Endothelial cell (in vitro differentiated cells): ENCODE measurements around the gene RABL2A. TPM values are rescaled to one million over a fixed set of nuclear protein-coding genes. Genes with fewer than 3 reads are reported as not detected.
A peak's percentile ranks its signal among the peaks of the same experiment; 100 is the strongest.
"Not testable (repeated sequence)": the region's sequence is repeated elsewhere in the genome, so short reads cannot be mapped to it uniquely, and the experiment has no call there.

Experiments
- DNase-seq: peaks from one replicate; pipeline ENCODE4 v3.0.0; 2021; ENCODE audit warnings: low spot score
- H3K27ac Mint-ChIP-seq: one replicate; pipeline ENCODE4 v1.8.0; 2021; ENCODE audit warnings: mixed read lengths, inconsistent platforms; ENCODE audit not compliant: unreplicated experiment
- H3K27me3 Mint-ChIP-seq: one replicate; pipeline ENCODE4 v1.8.0; 2021; ENCODE audit warnings: mild to moderate bottlenecking, moderate library complexity, mixed read lengths, inconsistent platforms; ENCODE audit not compliant: unreplicated experiment
- H3K36me3 Mint-ChIP-seq: one replicate; pipeline ENCODE4 v1.8.0; 2021; ENCODE audit warnings: mild to moderate bottlenecking, low read depth, mixed read lengths, inconsistent platforms; ENCODE audit not compliant: unreplicated experiment
- H3K4me1 Mint-ChIP-seq: one replicate; pipeline ENCODE4 v1.8.0; 2021; ENCODE audit warnings: mild to moderate bottlenecking, mixed read lengths, inconsistent platforms; ENCODE audit not compliant: unreplicated experiment
- H3K4me3 Mint-ChIP-seq: one replicate; pipeline ENCODE4 v1.8.0; 2021; ENCODE audit warnings: mild to moderate bottlenecking, mixed read lengths, inconsistent platforms; ENCODE audit not compliant: unreplicated experiment
- H3K9me3 Mint-ChIP-seq: one replicate; pipeline ENCODE4 v1.8.0; 2021; ENCODE audit warnings: mixed read lengths, inconsistent platforms; ENCODE audit not compliant: unreplicated experiment
- long read RNA-seq: library from polyadenylated mRNA; unstranded; transcript quantifications from one replicate; pipeline ENCODE4 v2.0.0, GENCODE V29; 2020; ENCODE audit not compliant: unreplicated experiment
- total RNA-seq: library from RNA; stranded (reverse); fragmentation: NEBNext Ultra II Directional; extraction: Animal tissue kit (Norgen Biotek cat#: 25700); gene quantifications from one replicate; pipeline ENCODE4 v1.2.1, GENCODE V29; 2021; ENCODE audit not compliant: unreplicated experiment

Gene RABL2A
- 17.4 TPM for total RNA-seq
- long read RNA-seq, partial matches to known transcripts, result 1 of 4 reads
- long read RNA-seq, other reads (novel, unspliced or antisense), result 1 of 4 reads

DNA sequence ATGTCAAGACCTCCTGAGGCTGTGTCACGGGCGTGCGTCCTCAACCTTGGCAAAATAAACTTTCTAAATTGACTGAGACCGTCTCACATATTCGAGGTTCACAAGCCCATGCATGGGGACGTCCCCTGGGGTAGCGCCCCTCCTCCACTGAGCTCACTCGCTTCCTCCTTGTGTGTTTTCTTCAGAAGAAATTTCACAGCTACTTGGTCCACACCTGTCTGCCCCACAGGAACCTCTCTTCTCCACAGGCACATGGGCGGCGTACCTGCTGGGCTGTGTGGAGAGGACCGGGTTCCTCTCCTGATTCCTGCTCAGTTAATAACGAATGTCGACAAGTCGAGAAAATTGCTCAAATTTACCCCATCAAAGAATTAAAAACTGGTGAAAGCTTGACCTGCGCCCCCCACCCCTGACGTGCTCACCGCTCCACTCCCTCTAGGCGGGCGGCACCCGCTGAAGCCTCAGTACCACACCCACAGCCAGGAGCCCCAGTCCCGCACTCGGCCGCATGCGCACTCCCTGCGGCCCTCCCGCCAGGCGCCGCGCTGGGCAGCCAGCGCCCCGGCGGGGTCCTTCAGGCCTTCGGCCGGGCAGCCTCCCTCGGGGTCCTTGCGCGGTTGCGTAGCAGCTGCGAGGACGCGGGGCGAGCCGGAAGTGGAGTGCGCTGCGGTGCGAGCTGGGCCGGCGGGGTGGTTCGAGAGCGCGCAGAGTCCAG, at the start of gene RABL2A:
Gene RABL2A, plus strand, starts transcription at position 651 of the 715 bp plus-strand sequence. CDS start 1,341 bp downstream, outside the sequence.
- H3K27me3 Mint-ChIP-seq, H3K27ac Mint-ChIP-seq, H3K4me1 Mint-ChIP-seq, H3K9me3 Mint-ChIP-seq, H3K36me3 Mint-ChIP-seq: not testable (repeated sequence)
- peak; percentile 80 for DNase-seq
- peak within 1 kb of the TSS; percentile 90 for H3K4me3 Mint-ChIP-seq

- not testable (repeated sequence) for H3K4me3 Mint-ChIP-seq
Observed at GRCh38 chr2:113578508-113578907, 48.6 kb upstream of the RABL2A start.

DNA sequence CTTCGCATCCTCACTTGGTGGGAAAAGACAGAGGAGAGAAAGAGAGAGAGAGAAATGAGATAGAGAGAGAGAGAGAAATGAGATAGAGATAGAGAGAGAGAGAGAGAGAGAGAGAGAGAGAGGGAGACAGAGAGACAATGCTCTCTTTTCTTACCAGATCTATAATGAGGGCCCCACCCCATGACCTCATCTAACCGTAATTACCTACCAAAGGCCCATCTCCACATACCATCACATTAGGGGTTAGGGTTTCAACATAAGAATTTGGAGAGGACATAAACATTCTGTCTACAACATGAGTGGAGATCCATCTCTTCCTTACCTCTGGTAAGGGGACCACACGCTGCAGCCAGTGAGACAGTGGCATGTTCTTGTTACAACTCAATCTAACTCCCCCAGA, 44.6 kb upstream of the RABL2A start:
- not testable (repeated sequence) for H3K36me3 Mint-ChIP-seq, H3K4me1 Mint-ChIP-seq, H3K27ac Mint-ChIP-seq

More at GRCh38 chr2:113578508-113578907, 48.6 kb upstream of the RABL2A start:
- H3K4me1 Mint-ChIP-seq, H3K27me3 Mint-ChIP-seq, H3K27ac Mint-ChIP-seq, DNase-seq, H3K9me3 Mint-ChIP-seq, H3K36me3 Mint-ChIP-seq: not testable (repeated sequence)

GRCh38 chr2:113583521-113584225, 43.4 kb upstream of the RABL2A start:
- Mint-ChIP-seq H3K4me1 (peaks cover 11% of the 10 kb centered on the region), H3K4me3 (peak overlapping the region; percentile 95), H3K27ac (peak overlapping the region; percentile 84)
- not testable (repeated sequence) for H3K9me3 Mint-ChIP-seq, H3K36me3 Mint-ChIP-seq, H3K27me3 Mint-ChIP-seq
- DNase-seq, result peak; percentile 89

More for the DNA sequence above, 44.6 kb upstream of the RABL2A start:
- not testable (repeated sequence) for H3K27me3 Mint-ChIP-seq, DNase-seq, H3K9me3 Mint-ChIP-seq
- peak overlapping the region; percentile 76 for H3K4me3 Mint-ChIP-seq

DNA sequence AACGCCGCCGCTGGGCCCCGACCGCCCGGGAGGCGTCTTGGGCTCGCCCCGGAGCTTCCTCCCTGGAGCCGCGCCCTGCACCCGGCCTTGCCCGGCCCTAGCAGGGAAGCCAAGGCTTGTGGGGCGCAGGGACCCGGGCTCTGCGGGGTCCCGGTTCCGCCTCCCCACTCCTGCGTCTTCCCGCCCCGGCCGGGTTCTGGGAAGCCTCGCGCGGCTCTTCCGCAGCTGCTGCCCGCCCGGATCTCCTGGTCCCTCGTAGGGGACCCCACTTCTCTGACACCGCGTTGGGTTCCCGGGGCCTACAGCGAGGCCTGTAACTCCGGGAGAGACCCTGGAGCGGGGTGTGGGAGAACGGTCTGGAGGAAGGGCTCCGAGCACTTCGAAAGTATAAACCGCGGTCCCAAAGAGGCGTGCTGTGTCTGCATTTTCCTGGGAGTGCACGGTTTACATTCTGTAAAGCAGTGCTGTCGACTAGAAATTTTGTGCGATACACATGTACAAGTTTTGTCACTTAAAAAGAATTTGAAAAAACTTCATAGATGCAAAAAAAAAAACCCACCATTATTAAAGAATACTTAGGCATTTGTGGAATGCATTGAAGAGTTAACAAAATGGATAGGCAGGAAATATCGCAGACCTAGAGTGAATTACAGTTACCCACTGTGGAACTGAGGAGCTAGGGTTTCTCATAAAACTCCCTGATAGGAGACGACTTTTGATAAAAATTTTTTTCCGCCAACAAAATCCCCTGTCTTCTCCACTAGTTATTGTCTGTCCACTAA, 42.6 kb upstream of the RABL2A start:
- Mint-ChIP-seq H3K4me3 (peak overlapping the region; percentile 82), H3K4me1 (peaks cover 11% of the 10 kb centered on the region), H3K27ac (peak overlapping the region; percentile 74)
- DNase-seq, result peak; percentile 37
- not testable (repeated sequence) for H3K36me3 Mint-ChIP-seq, H3K9me3 Mint-ChIP-seq, H3K27me3 Mint-ChIP-seq

DNA sequence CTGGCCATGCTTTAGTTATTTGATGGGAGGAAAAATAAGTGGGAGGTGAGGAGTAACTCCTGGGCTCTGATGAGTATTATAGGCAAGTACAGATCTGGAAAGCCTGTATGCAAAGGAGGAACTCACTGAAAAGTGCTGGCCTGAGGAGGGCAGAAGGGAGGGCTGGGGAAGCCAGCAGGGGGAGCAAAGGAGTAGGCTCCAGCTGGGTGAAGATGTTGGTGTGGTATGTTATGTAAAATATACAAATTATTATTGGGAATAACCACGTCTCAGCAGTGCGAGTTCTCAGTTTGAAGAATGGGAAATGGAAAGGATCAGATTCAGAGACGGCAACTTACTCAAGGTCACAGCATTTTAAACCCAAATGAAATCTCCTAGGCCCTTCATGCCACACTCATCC, 39.9 kb upstream of the RABL2A start:
- peaks cover 15% of the 10 kb centered on the region for H3K4me1 Mint-ChIP-seq
- not testable (repeated sequence) for H3K27me3 Mint-ChIP-seq, H3K36me3 Mint-ChIP-seq, H3K4me3 Mint-ChIP-seq, H3K27ac Mint-ChIP-seq, H3K9me3 Mint-ChIP-seq
- peak; percentile 78 for DNase-seq

GRCh38 chr2:113589591-113589990, 37.5 kb upstream of the RABL2A start:
- not testable (repeated sequence) for H3K4me3 Mint-ChIP-seq, DNase-seq, H3K27ac Mint-ChIP-seq, H3K9me3 Mint-ChIP-seq, H3K36me3 Mint-ChIP-seq, H3K27me3 Mint-ChIP-seq
- H3K4me1 Mint-ChIP-seq, result peaks cover 13% of the 10 kb centered on the region

DNA sequence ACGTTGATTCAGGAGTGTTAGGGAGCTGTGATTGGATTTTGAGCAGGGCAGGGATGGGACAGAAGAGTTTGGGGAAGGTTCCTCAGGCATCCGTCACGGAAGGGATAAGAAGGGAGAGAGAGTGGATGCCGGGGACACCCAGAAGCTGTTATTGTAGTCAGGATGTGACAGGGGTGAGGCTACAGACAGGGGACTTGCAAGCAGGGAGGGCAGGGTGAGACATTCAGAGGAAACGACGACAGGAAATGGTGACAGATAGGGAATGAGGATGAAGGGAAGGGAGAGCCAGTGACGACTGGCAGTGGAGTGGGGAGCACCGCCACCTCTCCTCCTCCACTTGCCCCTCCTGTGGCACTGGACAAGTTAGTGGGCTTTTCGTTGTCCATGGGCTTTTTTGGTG, 35.1 kb upstream of the RABL2A start:
- peaks cover 13% of the 10 kb centered on the region for H3K4me1 Mint-ChIP-seq
- not testable (repeated sequence) for H3K36me3 Mint-ChIP-seq, H3K27me3 Mint-ChIP-seq, H3K4me3 Mint-ChIP-seq, H3K27ac Mint-ChIP-seq, DNase-seq, H3K9me3 Mint-ChIP-seq

DNA sequence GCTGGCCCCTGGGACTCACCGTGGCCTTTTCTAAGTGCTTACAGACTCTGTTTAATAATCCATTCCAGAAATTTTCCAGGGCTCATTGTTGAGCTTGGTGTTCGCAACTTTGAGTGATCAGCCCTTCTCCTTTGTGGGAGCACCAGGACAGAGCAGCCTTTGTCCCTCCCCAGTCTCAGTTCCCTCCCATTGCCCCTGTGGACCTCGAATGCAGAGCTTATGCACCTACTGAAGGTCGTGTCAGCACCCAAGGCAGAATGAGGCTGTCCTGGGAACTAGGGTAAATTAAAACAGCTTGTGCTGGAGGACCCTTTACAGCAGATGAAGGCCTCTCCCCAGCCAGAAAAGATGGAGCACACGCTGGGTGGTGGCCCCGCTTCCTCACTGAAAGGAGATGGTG, 33.8 kb upstream of the RABL2A start:
- not testable (repeated sequence) for H3K4me3 Mint-ChIP-seq, H3K27ac Mint-ChIP-seq, H3K36me3 Mint-ChIP-seq, H3K4me1 Mint-ChIP-seq, H3K27me3 Mint-ChIP-seq, DNase-seq, H3K9me3 Mint-ChIP-seq

DNA sequence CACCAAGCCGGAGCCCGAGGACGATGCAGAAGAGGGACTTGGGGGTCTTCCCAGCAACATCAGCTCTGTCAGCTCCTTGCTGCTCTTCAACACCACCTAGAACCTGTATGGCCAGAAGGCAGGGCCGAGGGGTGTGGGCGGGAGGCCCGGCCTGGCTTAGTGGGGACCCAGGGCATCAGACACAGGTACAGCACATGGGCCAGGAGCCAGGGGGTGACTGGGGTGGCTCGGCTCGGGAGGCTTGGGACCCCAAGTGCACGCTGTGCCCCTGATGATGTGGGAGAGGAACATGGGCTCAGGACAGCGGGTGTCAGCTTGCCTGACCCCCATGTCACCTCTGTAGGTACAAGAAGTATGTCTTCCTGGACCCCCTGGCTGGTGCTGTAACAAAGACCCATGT, 31.3 kb upstream of the RABL2A start:
- H3K27me3 Mint-ChIP-seq, H3K36me3 Mint-ChIP-seq, H3K4me1 Mint-ChIP-seq, H3K4me3 Mint-ChIP-seq, H3K27ac Mint-ChIP-seq, H3K9me3 Mint-ChIP-seq, DNase-seq: not testable (repeated sequence)

- H3K4me1 Mint-ChIP-seq, H3K36me3 Mint-ChIP-seq, H3K9me3 Mint-ChIP-seq, DNase-seq, H3K27me3 Mint-ChIP-seq, H3K4me3 Mint-ChIP-seq, H3K27ac Mint-ChIP-seq: not testable (repeated sequence)
Observed at GRCh38 chr2:113597164-113597563, 29.9 kb upstream of the RABL2A start.
